Neural progenitor cell (in vitro differentiated cells): ENCODE measurements around the gene KDM5C.

Source experiments
- EZH2 ChIP-seq: fragments of 200-600 bp; sonication (generic); IDR thresholded peaks from 2 replicates; pipeline ENCODE4 v1.6.1; 2017; ENCODE audit warnings: antibody characterized with exemption, mild to moderate bottlenecking, moderate library complexity
- EZH2phosphoT487 ChIP-seq: fragments of 200-600 bp; sonication (generic); IDR thresholded peaks from 2 replicates; pipeline ENCODE4 v1.6.1; 2017; ENCODE audit warnings: antibody characterized with exemption
- TF ChIP-seq, protein P1 (sequence below): fragments of 200-600 bp; sonication (generic); IDR thresholded peaks from 2 replicates; pipeline ENCODE4 v1.5.1; 2017; ENCODE audit warnings: antibody characterized with exemption, mild to moderate bottlenecking

DNA sequence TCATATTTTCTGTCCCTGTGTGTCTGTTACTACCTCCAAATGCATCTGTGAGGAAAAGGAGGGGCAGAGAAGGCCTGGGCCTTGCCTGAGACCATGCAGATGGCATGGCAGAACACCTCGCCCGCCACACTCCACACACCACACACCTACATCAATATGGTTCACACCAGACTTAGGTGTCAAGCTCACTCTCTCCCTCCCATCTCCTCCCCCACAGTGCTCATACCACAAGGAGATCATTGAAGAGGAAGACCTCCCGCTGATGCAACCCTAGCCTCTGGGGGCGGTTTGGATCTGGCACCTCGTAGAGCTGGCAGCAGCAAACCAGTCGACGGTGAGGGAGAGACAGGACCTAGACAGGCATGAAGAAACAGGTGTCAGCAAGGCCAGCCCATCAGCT, 16.6 kb upstream of the KDM5C start:
- TF ChIP-seq EZH2phosphoT487 (no peak), EZH2 (no peak)
- TF ChIP-seq, protein P1, sequence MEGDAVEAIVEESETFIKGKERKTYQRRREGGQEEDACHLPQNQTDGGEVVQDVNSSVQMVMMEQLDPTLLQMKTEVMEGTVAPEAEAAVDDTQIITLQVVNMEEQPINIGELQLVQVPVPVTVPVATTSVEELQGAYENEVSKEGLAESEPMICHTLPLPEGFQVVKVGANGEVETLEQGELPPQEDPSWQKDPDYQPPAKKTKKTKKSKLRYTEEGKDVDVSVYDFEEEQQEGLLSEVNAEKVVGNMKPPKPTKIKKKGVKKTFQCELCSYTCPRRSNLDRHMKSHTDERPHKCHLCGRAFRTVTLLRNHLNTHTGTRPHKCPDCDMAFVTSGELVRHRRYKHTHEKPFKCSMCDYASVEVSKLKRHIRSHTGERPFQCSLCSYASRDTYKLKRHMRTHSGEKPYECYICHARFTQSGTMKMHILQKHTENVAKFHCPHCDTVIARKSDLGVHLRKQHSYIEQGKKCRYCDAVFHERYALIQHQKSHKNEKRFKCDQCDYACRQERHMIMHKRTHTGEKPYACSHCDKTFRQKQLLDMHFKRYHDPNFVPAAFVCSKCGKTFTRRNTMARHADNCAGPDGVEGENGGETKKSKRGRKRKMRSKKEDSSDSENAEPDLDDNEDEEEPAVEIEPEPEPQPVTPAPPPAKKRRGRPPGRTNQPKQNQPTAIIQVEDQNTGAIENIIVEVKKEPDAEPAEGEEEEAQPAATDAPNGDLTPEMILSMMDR: no peak
